Subcutaneous adipose tissue (tissue), 4 donors: Measurements from ENCODE around the gene HTR2A. TPM values are rescaled to one million over a fixed set of nuclear protein-coding genes. Genes with fewer than 3 reads are reported as not detected.

Experiments
- CTCF ChIP-seq: fragments of 450-650 bp; IDR thresholded peaks from one replicate; pipeline ENCODE4 v1.5.1; 2016; ENCODE audit warnings: low read depth, mild to moderate bottlenecking, control low read depth, antibody characterized with exemption, moderate library complexity
- total RNA-seq, 4 donors: library from RNA; depleted of rRNA; stranded (reverse); fragments of >200 nt; gene quantifications; one replicate each; pipeline ENCODE4 v1.1.0, GENCODE V29; 2016

Gene HTR2A
- total RNA-seq, 4 donors from 2014 or later = 0.16 to 2.4 (median 0.66) TPM; not detected in 1

GRCh38 chr13:46858163-46858562, 38.7 kb downstream of the HTR2A start:
- TF ChIP-seq CTCF = no peak

GRCh38 chr13:46855664-46856063, 41.2 kb downstream of the HTR2A start:
- TF ChIP-seq CTCF = no peak

GRCh38 chr13:46855166-46855565, 41.7 kb downstream of the HTR2A start:
- no peak for TF ChIP-seq CTCF

GRCh38 chr13:46852168-46852567, 44.7 kb downstream of the HTR2A start:
- TF ChIP-seq CTCF = no peak

GRCh38 chr13:46850214-46850613, 46.6 kb downstream of the HTR2A start:
- no peak for TF ChIP-seq CTCF

- no peak for TF ChIP-seq CTCF
Measured at GRCh38 chr13:46846726-46847125, 50.1 kb downstream of the HTR2A start.

GRCh38 chr13:46845146-46845545, 51.7 kb downstream of the HTR2A start:
- TF ChIP-seq CTCF = no peak
